GM18499 (cell line): ENCODE results near the gene ZSWIM7.

Experiments
- ATAC-seq: cut with Tn5 transposase; IDR thresholded peaks from one replicate; pipeline ENCODE4 v1.9.1; 2021; ENCODE audit warnings: moderate number of reproducible peaks; ENCODE audit not compliant: insufficient read depth, unreplicated experiment

The ZSWIM7 gene

GRCh38 chr17:15935891-15936290, 63.6 kb downstream of the ZSWIM7 start:
- ATAC-seq: no peak

GRCh38 chr17:15934866-15935265, 64.6 kb downstream of the ZSWIM7 start:
- no peak for ATAC-seq

GRCh38 chr17:15931394-15931793, 68.1 kb downstream of the ZSWIM7 start:
- ATAC-seq: no peak

GRCh38 chr17:15930426-15930825, 69.1 kb downstream of the ZSWIM7 start:
- no peak for ATAC-seq

- ATAC-seq: no peak
These were observed 69.6 kb downstream of the ZSWIM7 start for GRCh38 chr17:15929941-15930340.

- no peak for ATAC-seq
These were observed 71.2 kb downstream of the ZSWIM7 start for GRCh38 chr17:15928286-15928785.
